HepG2 (cell line): ENCODE measurements around the gene SDHD. TPM values are rescaled to one million over a fixed set of nuclear protein-coding genes. Genes with fewer than 3 reads are reported as not detected.

Experiments used
- ATAC-seq: fragments of 200-7000 bp; cut with Tn5 transposase; 3 replicates; pipeline ENCODE4 v1.9.1; 2020; ENCODE audit warnings: mild to moderate bottlenecking, moderate library complexity
- BruUV-seq: library from RNA; stranded (reverse); fragments of 400-500 nt; replicated peaks from 2 replicates; lab custom pipeline; 2021; lab: Mats Ljungman, UMichigan
- CTCF ChIA-PET: fragments of 300-600 bp; formaldehyde crosslinking; extraction: SDS; loops from one replicate; lab custom pipeline; 2021; ENCODE audit warnings: low total read pairs, inconsistent platforms, low intra/inter-chr PET ratio; lab: Yijun Ruan, JAX
- POLR2A ChIA-PET: fragments of 350-600 bp; sonication (Branson Sonifier 250); formaldehyde crosslinking; loops from one replicate; lab custom pipeline; 2020; ENCODE audit warnings: antibody characterized with exemption, inconsistent platforms; lab: Yijun Ruan, JAX
- DNase-seq: peaks from one replicate; pipeline ENCODE4 v3.0.0-alpha.2; 2015; ENCODE audit warnings: low spot score
- FAIRE-seq: peaks from 3 replicates; lab custom pipeline; 2011; peaks lifted over from hg19 to GRCh38; lab: Jason Lieb, UNC
- H2AFZ ChIP-seq: one replicate; pipeline ENCODE4 v1.6.1; 2011; ENCODE audit warnings: low read length, inconsistent platforms
- H3K27ac ChIP-seq: fragments of 300-600 bp; 3 replicates; pipeline ENCODE4 v1.8.0; 2011; ENCODE audit warnings: mixed run types, mild to moderate bottlenecking, mixed read lengths, low read length, inconsistent platforms; ENCODE audit not compliant: insufficient read depth; ENCODE audit errors: extremely low read length
- H3K27me3 ChIP-seq, 2 experiments: fragments of 200-600 bp in 1 of 2; 2 replicates in 1 of 2; 3 replicates in 1 of 2; pipeline versions ENCODE4 v1.6.0 to v1.8.0; 2011; ENCODE audit warnings: low read length in 2 of 2, mild to moderate bottlenecking in 2 of 2, moderate library complexity in 2 of 2, inconsistent platforms in 1 of 2; ENCODE audit not compliant: insufficient read depth in 2 of 2, control insufficient read depth in 1 of 2
- H3K36me3 ChIP-seq, 2 experiments: fragments of 200-600 bp in 1 of 2; replicated peaks in 1 of 2; 2 replicates in 1 of 2; 3 replicates in 1 of 2; pipeline versions ENCODE4 v1.5.1 to v1.8.0; 2011; ENCODE audit warnings: low read length in 2 of 2, inconsistent platforms in 1 of 2; ENCODE audit not compliant: insufficient read depth in 2 of 2, control insufficient read depth in 1 of 2
- H3K4me1 ChIP-seq: 2 replicates; pipeline ENCODE4 v1.5.1; 2012; ENCODE audit warnings: low read length, inconsistent platforms; ENCODE audit not compliant: insufficient read depth
- H3K4me2 ChIP-seq: 2 replicates; pipeline ENCODE4 v1.6.0; 2011; ENCODE audit warnings: low read depth, low read length, inconsistent platforms
- H3K4me3 ChIP-seq, 3 experiments: fragments of 200-600 bp in 1 of 3; sonication (generic), shearing (Covaris generic) in 1 of 3; replicated peaks in 1 of 3; 2 replicates each; pipeline ENCODE4 v1.5.1; 2011 to 2016; ENCODE audit warnings: low read length in 3 of 3, inconsistent platforms in 2 of 3, low read depth in 2 of 3, mild to moderate bottlenecking in 2 of 3, control low read depth in 1 of 3, mixed read lengths in 1 of 3; ENCODE audit not compliant: insufficient read depth in 1 of 3
- H3K79me2 ChIP-seq: one replicate; pipeline ENCODE4 v1.6.1; 2011; ENCODE audit warnings: low read length, inconsistent platforms; ENCODE audit not compliant: insufficient read depth
- H3K9ac ChIP-seq: 2 replicates; pipeline ENCODE4 v1.6.0; 2011; ENCODE audit warnings: mild to moderate bottlenecking, low read depth, low read length, inconsistent platforms; ENCODE audit not compliant: insufficient read depth
- H3K9me3 ChIP-seq: 2 replicates; pipeline ENCODE4 v1.5.1; 2012; ENCODE audit warnings: mild to moderate bottlenecking, low read length
- H4K20me1 ChIP-seq: 2 replicates; pipeline ENCODE4 v1.6.0; 2011; ENCODE audit warnings: inconsistent platforms, mild to moderate bottlenecking, low read length, moderate library complexity; ENCODE audit not compliant: insufficient read depth
- CCAR2 ChIP-seq: fragments of 200-400 bp; formaldehyde crosslinking; optimal IDR thresholded peaks from 2 replicates; pipeline ENCODE3; 2018; ENCODE audit warnings: low read depth, mild to moderate bottlenecking, low read length, moderate library complexity
- DZIP1 ChIP-seq: sonication (generic); formaldehyde crosslinking; IDR thresholded peaks from 2 replicates; pipeline ENCODE4 v1.5.0; 2020; ENCODE audit warnings: mild to moderate bottlenecking, missing genetic modification reagents
- HES4 ChIP-seq: sonication (generic); formaldehyde crosslinking; IDR thresholded peaks from 2 replicates; pipeline ENCODE4 v1.9.0; 2021; ENCODE audit warnings: mild to moderate bottlenecking, missing genetic modification reagents, borderline replicate concordance
- LBX2 ChIP-seq: sonication (generic); formaldehyde crosslinking; IDR thresholded peaks from 2 replicates; pipeline ENCODE4 v1.5.0; 2020; ENCODE audit warnings: missing genetic modification reagents, mild to moderate bottlenecking, borderline replicate concordance
- REPIN1 ChIP-seq: sonication (generic); formaldehyde crosslinking; IDR thresholded peaks from 2 replicates; pipeline ENCODE4 v1.8.0; 2022; ENCODE audit warnings: missing genetic modification reagents, low read depth, mild to moderate bottlenecking, borderline replicate concordance
- WGBS: methylation state at CpG from one replicate; pipeline ENCODE4 v1.1.6; 2017; ENCODE audit warnings: low lambda C conversion rate; 5-methylcytosine and 5-hydroxymethylcytosine counted together
- in situ Hi-C: cut with HindIII; loops from 2 replicates; pipeline ENCODE4 v1.10.0; 2017; ENCODE audit warnings: low pct_unique_long_range_greater_than_20kb; ENCODE audit not compliant: extremely low pct_ligation_motif_present
- intact Hi-C: fragments of 100-400 bp; cut with micrococcal nuclease; formaldehyde crosslinking; loops from one replicate; pipeline ENCODE4 v1.10.0; 2022; ENCODE audit not compliant: unreplicated experiment
- polyA plus RNA-seq, 8 experiments: library from polyadenylated mRNA; depleted of rRNA in 3 of 8; stranded (reverse) in 7 of 8; unstranded in 1 of 8; fragments of >200 nt; fragmentation: Illumina TruSeq in 4 of 8; extraction: Trizol in 4 of 8; gene quantifications; 2 replicates each; pipeline versions ENCODE4 v1.2.1 to v1.2.3, GENCODE V29; 2011 to 2016; ENCODE audit warnings: low read depth in 4 of 8, missing spikeins in 1 of 8, mixed read lengths in 1 of 8; ENCODE audit not compliant: insufficient read depth in 1 of 8
- total RNA-seq, 5 experiments: library from RNA; depleted of rRNA; stranded (reverse); fragments of >200 nt; fragmentation: Illumina TruSeq; extraction: Trizol; gene quantifications; 2 replicates each; pipeline ENCODE4 v1.2.3, GENCODE V29; 2016; ENCODE audit warnings: low read depth in 1 of 5

The SDHD gene
- total and polyA plus RNA-seq, 2 of the 13 experiments (the other 11 are each of a cell fraction or from before 2014, with no cell fraction given): 117 to 123 TPM

GRCh38 chr11:112106070-112106469 is 19.4 kb downstream of the SDHD start:
- no peaks in the 10 kb centered on the region for H3K4me1 ChIP-seq
- no peaks in the 10 kb centered on the region for H3K9me3 ChIP-seq
- in situ Hi-C loops: no loop called here
- no peak for DNase-seq
- FAIRE-seq: no peak
- no peak overlapping the region for H2AFZ ChIP-seq
- H3K4me2 ChIP-seq: no peak overlapping the region
- H4K20me1 ChIP-seq: no peaks in the 10 kb centered on the region
- no peaks in the 10 kb centered on the region for H3K27me3 ChIP-seq
- TF ChIP-seq REPIN1: no peak
- TF ChIP-seq DZIP1: no peak
- no peak for TF ChIP-seq HES4 (CRISPR knock-in tag)
- no peak for TF ChIP-seq LBX2 (CRISPR knock-in tag)
- no peak for TF ChIP-seq CCAR2
- H3K9ac ChIP-seq: no peak overlapping the region
- 98% methylated on average over 8 of the region's 8 CpGs for WGBS
- intact Hi-C loops: no loop called here
- no TSS peak for BruUV-seq
- H3K4me3 ChIP-seq: no peak overlapping the region
- POLR2A ChIA-PET: no interaction called here
- H3K27ac ChIP-seq: no peak overlapping the region
- H3K79me2 ChIP-seq: no peaks in the 10 kb centered on the region
- CTCF ChIA-PET: no interaction called here
- no peak for ATAC-seq
- no peaks in the 10 kb centered on the region for H3K36me3 ChIP-seq
